Retinal pigment epithelial cell (primary cell): Measurements from ENCODE around the gene AGBL4.
A peak's percentile ranks its signal among the peaks of the same experiment; 100 is the strongest.

Experiments used
- DNase-seq: peaks from one replicate; pipeline ENCODE4 v3.0.0-alpha.2; 2010; ENCODE audit warnings: low read depth
- H3K4me3 ChIP-seq: 2 replicates; pipeline ENCODE4 v1.5.1; 2011; ENCODE audit warnings: mild to moderate bottlenecking, low read length, control low read depth, moderate library complexity
- TF ChIP-seq, protein P1 (sequence below): conservative IDR thresholded peaks from 2 replicates; pipeline ENCODE4 v1.5.1; 2011; ENCODE audit warnings: low read depth, low read length, control low read depth, inconsistent platforms

Gene AGBL4

DNA sequence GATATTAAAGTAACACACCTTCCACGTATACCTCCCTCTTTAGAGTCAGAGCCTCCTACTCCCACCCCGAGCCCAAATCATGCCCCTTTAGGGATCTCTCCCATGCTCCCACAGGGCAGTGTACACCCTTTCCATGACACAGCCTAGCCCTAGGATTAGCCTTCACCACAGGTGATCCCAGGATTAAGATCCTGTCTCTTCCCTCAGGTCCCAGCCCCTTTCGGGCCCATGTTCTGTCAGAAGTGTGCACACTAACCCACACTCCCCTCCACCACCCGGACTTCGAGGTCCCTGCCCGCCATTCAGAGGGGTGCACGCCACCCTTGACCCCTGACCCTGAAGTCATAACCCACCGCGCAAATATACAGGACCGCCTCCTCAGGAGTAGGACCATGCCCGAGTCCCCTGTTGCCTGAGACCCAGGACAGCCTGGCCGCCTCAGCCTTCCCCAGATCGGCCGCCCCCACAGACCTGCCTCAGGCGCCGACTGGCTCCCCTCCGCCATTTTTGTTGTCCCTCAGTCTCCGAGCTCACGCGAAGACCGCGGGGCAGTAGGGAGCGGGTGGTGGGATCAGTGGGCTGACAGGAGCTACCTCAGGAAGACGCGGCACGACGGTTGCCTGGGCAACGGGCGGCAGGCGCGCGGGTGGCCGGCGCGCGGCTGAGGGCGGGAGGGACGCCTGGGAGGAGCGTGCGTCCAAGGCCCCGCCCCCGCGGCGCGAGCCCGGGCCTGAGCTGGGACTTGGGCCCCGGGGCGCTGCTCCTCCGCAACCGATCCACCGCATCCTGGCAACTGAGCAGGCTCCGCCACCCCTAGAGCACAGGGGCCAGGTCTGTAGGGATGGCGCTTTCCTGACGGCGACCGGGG lies at the start of gene AGBL4:
AGBL4 (minus strand) TSS at position 663 of the 868 bp plus-strand sequence.
- TF ChIP-seq, protein P1, sequence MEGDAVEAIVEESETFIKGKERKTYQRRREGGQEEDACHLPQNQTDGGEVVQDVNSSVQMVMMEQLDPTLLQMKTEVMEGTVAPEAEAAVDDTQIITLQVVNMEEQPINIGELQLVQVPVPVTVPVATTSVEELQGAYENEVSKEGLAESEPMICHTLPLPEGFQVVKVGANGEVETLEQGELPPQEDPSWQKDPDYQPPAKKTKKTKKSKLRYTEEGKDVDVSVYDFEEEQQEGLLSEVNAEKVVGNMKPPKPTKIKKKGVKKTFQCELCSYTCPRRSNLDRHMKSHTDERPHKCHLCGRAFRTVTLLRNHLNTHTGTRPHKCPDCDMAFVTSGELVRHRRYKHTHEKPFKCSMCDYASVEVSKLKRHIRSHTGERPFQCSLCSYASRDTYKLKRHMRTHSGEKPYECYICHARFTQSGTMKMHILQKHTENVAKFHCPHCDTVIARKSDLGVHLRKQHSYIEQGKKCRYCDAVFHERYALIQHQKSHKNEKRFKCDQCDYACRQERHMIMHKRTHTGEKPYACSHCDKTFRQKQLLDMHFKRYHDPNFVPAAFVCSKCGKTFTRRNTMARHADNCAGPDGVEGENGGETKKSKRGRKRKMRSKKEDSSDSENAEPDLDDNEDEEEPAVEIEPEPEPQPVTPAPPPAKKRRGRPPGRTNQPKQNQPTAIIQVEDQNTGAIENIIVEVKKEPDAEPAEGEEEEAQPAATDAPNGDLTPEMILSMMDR = no peak
- DNase-seq = no peak
- peak within 1 kb of the TSS; percentile 64 for H3K4me3 ChIP-seq

DNA sequence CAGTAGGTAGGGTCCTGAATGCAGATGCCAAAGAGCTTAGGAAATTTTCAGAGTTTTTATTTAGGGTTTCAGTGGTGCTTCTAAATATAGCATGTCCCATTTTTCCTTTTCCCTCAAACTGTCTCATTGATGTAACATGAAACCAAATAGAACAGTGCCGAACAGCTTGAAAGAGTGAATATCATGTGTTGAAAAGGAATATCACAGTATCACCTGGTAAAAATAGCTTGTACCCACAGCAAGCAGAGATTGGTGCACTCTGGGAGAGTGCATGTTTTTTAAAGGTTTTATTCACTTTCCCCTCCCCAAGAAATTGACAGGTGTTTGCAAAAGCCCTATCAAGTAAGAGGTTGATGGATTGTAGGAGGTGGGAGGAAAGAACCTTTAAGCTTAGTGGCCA lies 43.1 kb upstream of the AGBL4 start:
- H3K4me3 ChIP-seq = no peak overlapping the region
- TF ChIP-seq, protein P1 = no peak
- DNase-seq = no peak

DNA sequence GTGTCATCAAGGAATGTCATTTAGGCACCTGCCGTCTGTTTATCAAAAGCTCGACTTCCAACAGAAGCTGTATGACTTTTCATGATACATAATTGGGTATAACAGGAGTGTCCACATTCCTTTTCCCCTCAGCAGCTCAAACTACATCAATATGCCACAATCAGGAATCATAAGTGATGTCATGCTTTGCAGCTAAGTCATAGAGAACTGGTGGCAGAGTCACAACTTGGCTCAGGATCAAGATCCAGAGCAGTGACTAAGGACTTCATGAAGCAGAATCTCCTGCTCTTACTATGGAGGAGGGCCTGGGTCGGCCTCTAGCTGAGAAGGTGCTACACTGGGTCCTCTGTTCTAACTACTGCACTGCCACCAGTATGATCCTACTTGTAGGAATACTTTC lies 36.5 kb upstream of the AGBL4 start:
- H3K4me3 ChIP-seq = no peak overlapping the region
- DNase-seq = no peak
- TF ChIP-seq, protein P1 = no peak

DNA sequence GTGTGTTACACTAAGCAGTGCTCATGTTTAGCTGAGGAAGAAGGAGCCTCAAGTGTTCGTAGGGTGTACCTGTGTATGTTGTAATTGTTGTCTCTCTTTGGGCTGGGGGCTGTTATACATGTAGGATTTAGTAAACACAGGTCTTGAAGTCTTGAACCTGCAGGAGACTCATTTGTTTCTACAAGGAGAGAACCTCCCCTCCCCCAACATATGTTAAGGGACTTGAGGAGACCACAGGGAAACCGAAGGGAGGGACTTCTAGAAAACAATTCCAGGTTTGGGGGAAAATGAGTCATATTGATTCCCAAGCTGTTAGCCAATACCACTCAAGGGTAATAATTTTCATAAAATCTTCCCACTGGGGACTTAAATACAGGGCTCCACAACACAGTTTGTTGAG lies 25.0 kb upstream of the AGBL4 start:
- H3K4me3 ChIP-seq = no peak overlapping the region
- TF ChIP-seq, protein P1 = no peak
- DNase-seq = no peak

DNA sequence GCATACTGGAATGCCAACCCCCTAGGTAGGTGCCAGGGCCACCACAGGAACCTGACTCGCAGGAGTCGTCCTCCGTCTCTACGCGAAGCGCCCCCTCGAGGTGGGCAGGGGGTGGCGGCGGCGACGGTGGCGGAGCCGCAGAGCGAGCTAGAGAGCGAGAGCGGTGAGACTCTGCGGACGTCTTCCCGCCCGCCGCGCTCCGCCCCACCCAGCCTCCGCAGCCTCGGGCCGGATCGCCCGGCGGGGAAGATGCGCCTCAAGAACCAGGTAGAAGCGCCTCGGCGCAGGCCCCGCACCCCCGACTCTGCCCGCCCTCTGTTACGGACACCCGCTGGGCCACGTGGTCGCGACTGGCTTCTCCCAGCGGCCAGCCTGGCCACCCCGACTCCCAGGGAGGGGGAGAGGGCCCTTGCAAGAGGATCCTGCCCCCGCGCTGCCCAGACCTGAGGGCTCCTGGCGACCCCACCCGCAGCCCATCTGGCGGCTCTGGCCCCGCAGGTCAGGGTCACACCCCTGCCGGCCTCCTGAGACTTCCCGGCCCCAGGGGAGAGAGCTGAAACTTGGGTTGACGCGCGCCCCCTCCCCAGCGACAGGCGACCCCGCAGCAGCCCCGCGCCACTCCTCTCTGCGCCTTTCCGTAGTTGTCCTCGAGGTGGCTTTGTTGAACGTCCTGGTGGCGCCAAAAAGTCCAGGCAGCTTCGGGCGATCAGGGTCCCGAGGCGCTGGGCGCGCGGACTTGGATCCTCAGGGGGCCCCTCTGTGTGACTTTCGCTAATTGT lies 24.4 kb upstream of the AGBL4 start:
- peak overlapping the region; percentile 30 for H3K4me3 ChIP-seq
- TF ChIP-seq, protein P1 = peak; percentile 65
- DNase-seq = no peak

DNA sequence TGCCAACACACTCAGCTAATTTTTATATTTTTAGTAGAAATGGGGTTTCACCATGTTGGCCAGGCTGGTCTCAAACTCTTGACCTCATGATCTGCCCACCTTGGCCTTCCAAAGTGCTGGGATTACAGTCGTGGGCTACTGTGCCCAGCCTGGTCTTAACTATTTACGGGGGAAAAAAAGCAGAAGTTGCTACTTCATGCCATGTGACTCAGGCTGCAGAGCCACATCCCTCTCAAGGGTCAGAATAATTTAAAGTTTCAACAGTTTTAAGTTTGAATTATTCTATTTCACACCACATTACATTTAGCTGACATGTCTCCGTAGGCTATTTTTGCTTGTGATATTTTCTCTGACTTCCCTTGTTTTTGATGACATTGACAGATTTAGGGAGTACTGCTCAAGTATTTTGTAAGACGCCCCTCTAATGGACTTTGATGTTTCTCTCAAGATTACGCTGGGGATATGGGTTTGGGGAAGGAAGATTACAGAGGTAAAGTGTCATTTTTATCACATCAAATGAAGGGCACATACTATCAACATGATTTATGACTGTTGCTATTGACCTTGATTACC lies 14.6 kb upstream of the AGBL4 start:
- TF ChIP-seq, protein P1 = no peak
- no peak for DNase-seq

More for the DNA sequence above, 14.6 kb upstream of the AGBL4 start:
- no peak overlapping the region for H3K4me3 ChIP-seq
